CD4-positive, alpha-beta memory T cell (primary cell): ENCODE measurements around the gene RFNG. TPM values are rescaled to one million over a fixed set of nuclear protein-coding genes. Genes with fewer than 3 reads are reported as not detected.
A peak's percentile ranks its signal among the peaks of the same experiment; 100 is the strongest.

Experiments
- CTCF ChIA-PET: fragments of 350-600 bp; sonication (Branson Sonifier 250); formaldehyde crosslinking; loops from one replicate; lab custom pipeline; 2021; ENCODE audit warnings: inconsistent platforms; ENCODE audit not compliant: partially characterized antibody; lab: Charles Lee
- POLR2A ChIA-PET: fragments of 350-600 bp; sonication (Branson Sonifier 250); formaldehyde crosslinking; loops from one replicate; lab custom pipeline; 2021; ENCODE audit not compliant: partially characterized antibody; lab: Charles Lee
- DNase-seq, 5 donors: peaks; one replicate each; pipeline versions ENCODE4 v3.0.0 to v3.0.0-alpha.2; 2020 to 2022; ENCODE audit warnings: mixed read lengths in 1 of 5
- H3K27ac ChIP-seq: one replicate; pipeline ENCODE4 v1.7.0; 2013; ENCODE audit warnings: low read depth, low read length
- H3K27me3 ChIP-seq: 2 replicates; pipeline ENCODE4 v1.7.0; 2013; ENCODE audit warnings: mild to moderate bottlenecking, low read length, moderate library complexity; ENCODE audit not compliant: insufficient read depth
- H3K36me3 ChIP-seq: 2 replicates; pipeline ENCODE4 v1.7.0; 2013; ENCODE audit warnings: mild to moderate bottlenecking, low read length, moderate library complexity; ENCODE audit not compliant: insufficient read depth
- H3K4me1 ChIP-seq: 2 replicates; pipeline ENCODE4 v1.7.0; 2013; ENCODE audit warnings: mild to moderate bottlenecking, low read length, moderate library complexity; ENCODE audit not compliant: insufficient read depth
- H3K4me3 ChIP-seq, 2 donors: one replicate each; pipeline ENCODE4 v1.7.0; 2013; ENCODE audit warnings: low read length in 2 of 2, mild to moderate bottlenecking in 1 of 2
- H3K9me3 ChIP-seq, 2 donors: one replicate each; pipeline ENCODE4 v1.7.0; 2013; ENCODE audit warnings: low read length in 2 of 2, control low read depth in 1 of 2; ENCODE audit not compliant: control insufficient read depth in 1 of 2
- H3K27ac Mint-ChIP-seq, 7 donors: one replicate each; pipeline ENCODE4 v1.8.0; 2020 to 2021; ENCODE audit warnings: mixed read lengths in 7 of 7, mild to moderate bottlenecking in 6 of 7, inconsistent platforms in 3 of 7, moderate library complexity in 3 of 7
- H3K27me3 Mint-ChIP-seq, 2 donors: one replicate each; pipeline ENCODE4 v1.8.0; 2020 to 2021; ENCODE audit warnings: mixed read lengths in 2 of 2
- H3K36me3 Mint-ChIP-seq, 2 donors: one replicate each; pipeline ENCODE4 v1.8.0; 2020 to 2021; ENCODE audit warnings: mixed read lengths in 2 of 2, inconsistent platforms in 1 of 2, mild to moderate bottlenecking in 1 of 2
- H3K4me1 Mint-ChIP-seq, 4 donors: one replicate each; pipeline ENCODE4 v1.8.0; 2020 to 2021; ENCODE audit warnings: mixed read lengths in 4 of 4, mild to moderate bottlenecking in 1 of 4
- H3K4me3 Mint-ChIP-seq, 8 donors: one replicate each; pipeline ENCODE4 v1.8.0; 2020 to 2021; ENCODE audit warnings: mixed read lengths in 8 of 8, mild to moderate bottlenecking in 7 of 8, moderate library complexity in 6 of 8, inconsistent platforms in 3 of 8
- H3K9me3 Mint-ChIP-seq, 8 donors: one replicate each; pipeline ENCODE4 v1.8.0; 2020 to 2021; ENCODE audit warnings: mixed read lengths in 8 of 8, mild to moderate bottlenecking in 5 of 8, inconsistent platforms in 3 of 8, moderate library complexity in 1 of 8
- intact Hi-C: fragments of 100-400 bp; cut with micrococcal nuclease; formaldehyde crosslinking; loops from one replicate; pipeline ENCODE4 v1.15.1; 2023
- polyA plus RNA-seq, 2 donors: library from polyadenylated mRNA; unstranded; fragments of 300-500 nt; fragmentation: Illumina TruSeq; gene quantifications; one replicate each; pipeline ENCODE4 v1.2.3, GENCODE V29; 2021
- total RNA-seq, 2 experiments: library from RNA; stranded (reverse); gene quantifications; one replicate each; pipeline ENCODE4 v1.2.3, GENCODE V29; 2021

The RFNG gene
- total and polyA plus RNA-seq, 4 experiments from 2014 or later = 6.2 to 44.0 (median 22.9) TPM

DNA sequence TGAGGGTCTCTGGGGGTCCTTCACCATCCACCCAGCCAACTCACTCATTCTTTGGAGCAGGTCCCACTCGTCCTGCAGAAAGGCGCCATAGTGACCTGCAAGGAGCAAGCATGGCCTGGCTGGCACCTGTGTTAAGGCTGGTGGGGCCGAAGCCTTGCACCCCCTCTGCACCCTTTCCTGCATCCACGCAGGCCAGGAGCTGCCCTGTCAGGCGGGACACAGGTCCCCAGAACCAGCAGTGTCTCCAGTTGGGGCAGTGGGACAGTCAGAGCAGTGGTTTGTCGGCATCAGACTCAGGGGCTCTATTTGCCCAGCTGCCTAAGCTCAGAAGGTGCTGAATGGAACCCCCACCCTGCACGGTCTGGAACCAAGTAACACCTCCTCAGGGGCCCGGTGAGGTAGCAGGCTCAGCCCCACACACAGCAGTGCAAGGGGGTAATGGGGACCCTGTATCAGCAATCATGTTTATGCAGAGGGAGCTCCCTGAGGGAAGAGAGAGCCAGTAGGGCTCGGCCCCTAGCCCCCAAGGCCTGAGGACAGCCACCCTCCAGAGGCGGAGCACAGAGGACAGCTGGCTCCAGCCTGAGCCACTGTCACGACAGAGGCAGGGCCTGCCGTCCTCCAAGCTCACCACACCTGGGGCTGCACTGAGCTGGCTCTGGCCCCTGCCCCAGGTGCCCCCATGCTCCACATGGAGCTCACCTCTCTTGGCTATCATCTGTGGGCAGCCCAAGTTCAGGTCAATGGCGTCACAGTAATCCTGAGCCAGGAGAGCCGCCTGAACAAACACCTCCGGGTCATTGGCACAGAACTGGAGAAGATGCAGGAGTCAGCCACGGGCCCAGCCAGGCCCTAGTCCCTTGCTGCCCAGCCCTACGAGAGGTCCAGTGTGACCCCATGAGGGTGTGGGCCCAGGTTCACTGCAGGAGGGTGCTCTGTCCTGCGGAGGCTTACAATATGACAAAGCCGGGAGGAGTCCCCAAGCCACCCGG is 12.1 kb upstream of the RFNG start:
- H3K27me3 Mint-ChIP-seq = no peaks in the 10 kb centered on the region
- intact Hi-C loops = loop anchor here (2.0 kb wide), 1 partner anchor 27 kb away; the partner anchor contains the start of gene DCXR
- ChIA-PET POLR2A (interaction anchor here (3.5 to 3.9 kb wide), 2 partner anchors 26 to 43 kb away, joined by 18 to 21 read pairs; partner anchors contain the start of gene DCXR), CTCF (interaction anchor here (0.9 kb wide), 1 partner anchor 26 kb away, joined by 4 read pairs; the partner anchor contains the start of gene DCXR)
- peaks cover 14% of the 10 kb centered on the region for H3K36me3 ChIP-seq
- peaks cover 0 to 12% of the 10 kb centered on the region in 2 donors for H3K36me3 Mint-ChIP-seq
- peak overlapping the region; percentile 63 for H3K27ac ChIP-seq
- peaks cover 0 to 23% (median 12%) of the 10 kb centered on the region in 4 donors for H3K4me1 Mint-ChIP-seq
- peak overlapping the region in 6 of 7 donors; percentile 17 to 70 (median 65) for H3K27ac Mint-ChIP-seq
- peak overlapping the region; percentile 49 to 74 (median 70) for H3K4me3 Mint-ChIP-seq
- H3K9me3 ChIP-seq = no peaks in the 10 kb centered on the region
- H3K9me3 Mint-ChIP-seq = no peaks in the 10 kb centered on the region
- peak in 1 of 5 donors; percentile 31 for DNase-seq
- H3K4me1 ChIP-seq = peaks cover 28% of the 10 kb centered on the region
- H3K4me3 ChIP-seq = no peak overlapping the region
- H3K27me3 ChIP-seq = no peaks in the 10 kb centered on the region

DNA sequence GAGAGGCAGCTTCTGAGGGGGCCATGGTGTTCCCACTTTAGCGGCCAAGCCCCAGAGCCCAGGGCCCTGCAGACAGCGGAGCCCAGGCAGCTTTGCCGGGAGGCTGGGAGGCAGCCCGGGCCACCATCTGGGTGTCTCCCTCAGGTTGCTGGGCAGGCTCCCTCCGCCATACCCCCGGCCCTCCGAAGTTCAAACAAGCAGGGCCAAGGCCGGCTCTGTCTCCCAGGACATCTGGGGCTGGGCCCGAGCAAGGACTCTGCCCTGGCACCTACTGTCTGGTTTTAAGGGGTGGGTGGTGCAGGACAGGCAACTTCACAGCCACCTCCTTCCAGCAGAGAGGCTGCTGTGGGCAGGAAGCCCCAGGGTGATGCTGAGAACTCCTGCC is 11.4 kb upstream of the RFNG start:
- Mint-ChIP-seq H3K36me3 (peaks cover 0 to 15% of the 10 kb centered on the region in 2 donors), H3K9me3 (peaks cover 0 to 1% (median 0%) of the 10 kb centered on the region in 8 donors), H3K4me3 (no peak overlapping the region), H3K27me3 (no peaks in the 10 kb centered on the region), H3K27ac (peak overlapping the region in 1 of 7 donors; percentile 54), H3K4me1 (peaks cover 0 to 23% (median 12%) of the 10 kb centered on the region in 4 donors)
- Histone ChIP-seq H3K4me1 (peaks cover 28% of the 10 kb centered on the region), H3K27me3 (no peaks in the 10 kb centered on the region), H3K36me3 (peaks cover 14% of the 10 kb centered on the region), H3K27ac (no peak overlapping the region), H3K4me3 (no peak overlapping the region), H3K9me3 (no peaks in the 10 kb centered on the region)
- DNase-seq = no peak
- ChIA-PET POLR2A (no interaction called here), CTCF (interaction anchor here (0.9 kb wide), 1 partner anchor 25 kb away, joined by 4 read pairs; the partner anchor contains the start of gene DCXR)
- intact Hi-C loops = no loop called here

DNA sequence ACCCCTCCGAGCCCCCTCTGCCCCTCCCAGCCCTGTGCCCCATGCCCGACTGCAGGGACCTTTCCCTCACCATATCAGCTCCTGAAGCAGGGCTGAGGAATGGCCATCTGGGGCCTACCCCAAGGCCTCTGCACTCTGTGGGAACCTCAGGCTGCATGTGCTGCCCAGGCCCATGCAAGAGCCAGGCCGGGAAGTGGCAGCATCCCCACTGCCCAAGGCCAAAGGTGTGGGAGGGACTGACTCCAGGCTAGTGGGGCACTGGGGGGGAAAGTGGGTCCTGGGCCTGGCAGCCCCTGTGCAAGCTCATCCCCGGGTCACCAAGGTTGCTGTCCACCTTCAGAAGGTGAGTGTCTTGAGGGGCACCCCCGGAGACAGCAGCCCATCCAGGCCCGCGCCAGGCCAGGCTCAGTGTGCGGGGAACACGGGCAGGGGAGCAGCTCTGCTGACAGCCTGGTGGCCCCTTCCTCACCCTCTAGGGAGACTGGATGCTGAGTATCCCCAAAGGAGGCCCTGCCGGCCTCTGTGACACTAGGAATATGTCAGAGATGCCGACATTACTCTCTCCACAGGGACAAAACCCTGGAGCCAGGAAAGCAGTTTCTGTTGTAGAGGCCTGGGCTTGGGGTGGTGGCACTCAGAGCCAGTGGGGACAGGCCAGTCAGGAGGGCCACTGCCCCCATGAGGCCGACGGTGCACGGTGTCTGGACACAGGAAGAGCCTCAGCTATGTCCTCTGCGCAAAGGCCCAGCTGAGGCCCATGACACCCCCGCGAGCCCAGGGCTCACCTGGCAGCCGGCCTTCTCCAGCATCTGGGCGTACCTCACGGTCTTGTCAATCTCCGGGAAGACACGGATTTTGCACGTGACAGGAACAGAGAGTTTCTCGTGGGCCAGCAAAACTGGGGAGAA is 10.7 kb upstream of the RFNG start:
- no peak overlapping the region for H3K4me3 ChIP-seq
- intact Hi-C loops = no loop called here
- CTCF ChIA-PET = no interaction called here
- no peaks in the 10 kb centered on the region for H3K27me3 Mint-ChIP-seq
- no peak for DNase-seq
- peaks cover 0 to 22% (median 12%) of the 10 kb centered on the region in 4 donors for H3K4me1 Mint-ChIP-seq
- POLR2A ChIA-PET = no interaction called here
- H3K27ac Mint-ChIP-seq = peak overlapping the region in 4 of 7 donors; percentile 4 to 54 (median 32)
- H3K27me3 ChIP-seq = no peaks in the 10 kb centered on the region
- H3K36me3 ChIP-seq = peaks cover 14% of the 10 kb centered on the region
- H3K4me3 Mint-ChIP-seq = no peak overlapping the region
- H3K4me1 ChIP-seq = peaks cover 28% of the 10 kb centered on the region
- H3K27ac ChIP-seq = no peak overlapping the region
- peaks cover 0 to 19% of the 10 kb centered on the region in 2 donors for H3K36me3 Mint-ChIP-seq
- H3K9me3 Mint-ChIP-seq = peaks cover 0 to 2% (median 0%) of the 10 kb centered on the region in 8 donors
- no peaks in the 10 kb centered on the region for H3K9me3 ChIP-seq

DNA sequence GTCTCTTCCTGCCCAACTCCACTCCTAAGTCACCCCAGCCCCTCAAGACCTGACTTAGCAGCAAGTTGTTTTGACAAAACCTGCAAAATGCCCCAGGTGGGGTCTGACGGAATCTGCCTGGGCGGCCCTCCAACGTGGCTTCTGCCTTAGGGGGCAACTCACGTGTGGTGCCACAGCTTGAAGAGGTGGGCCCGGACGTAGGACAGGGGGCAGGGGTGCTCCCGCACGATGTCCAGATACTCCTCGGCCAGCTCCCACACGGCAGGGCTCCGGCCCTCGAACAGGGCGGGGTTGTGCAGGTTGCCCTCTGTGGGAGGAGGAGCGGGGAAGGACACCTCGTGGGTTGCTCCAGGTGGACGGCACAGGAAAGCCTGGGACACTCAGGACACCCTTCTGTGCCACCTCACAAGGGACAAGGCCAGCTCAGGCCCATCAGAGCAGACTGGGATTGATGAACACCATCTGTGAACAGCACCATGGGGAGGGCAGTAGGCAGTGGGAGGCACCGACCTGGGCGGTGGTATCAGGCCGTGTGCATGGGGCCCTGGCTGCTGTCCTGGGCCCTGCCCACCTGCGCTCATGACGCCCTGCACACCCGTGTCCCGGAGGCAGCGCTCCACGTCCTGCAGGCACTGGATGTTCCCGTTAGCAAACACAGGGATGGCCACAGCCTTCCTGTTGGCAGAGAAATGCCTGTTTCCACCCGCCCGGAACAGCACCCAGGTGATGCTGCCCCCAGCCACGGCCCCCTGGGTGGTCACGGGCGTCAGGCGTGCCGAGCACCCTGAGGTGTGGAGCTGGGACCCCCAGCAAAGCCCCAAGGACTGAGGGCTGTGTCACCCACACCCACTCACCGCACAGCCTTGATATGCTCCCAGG is 9.7 kb upstream of the RFNG start:
- H3K4me3 ChIP-seq = no peak overlapping the region
- Mint-ChIP-seq H3K9me3 (peaks cover 0 to 2% (median 0%) of the 10 kb centered on the region in 8 donors), H3K4me3 (no peak overlapping the region), H3K27ac (no peak overlapping the region), H3K4me1 (peaks cover 0 to 14% (median 8%) of the 10 kb centered on the region in 4 donors), H3K27me3 (no peaks in the 10 kb centered on the region), H3K36me3 (peaks cover 0 to 24% of the 10 kb centered on the region in 2 donors)
- no peaks in the 10 kb centered on the region for H3K27me3 ChIP-seq
- POLR2A ChIA-PET = interaction anchor here (1.4 to 1.8 kb wide), 2 partner anchors 24 to 25 kb away, joined by 3 to 5 read pairs; partner anchors contain the start of gene DCXR
- H3K4me1 ChIP-seq = peaks cover 22% of the 10 kb centered on the region
- intact Hi-C loops = no loop called here
- DNase-seq = no peak
- H3K27ac ChIP-seq = no peak overlapping the region
- H3K9me3 ChIP-seq = no peaks in the 10 kb centered on the region
- CTCF ChIA-PET = no interaction called here
- peaks cover 17% of the 10 kb centered on the region for H3K36me3 ChIP-seq

DNA sequence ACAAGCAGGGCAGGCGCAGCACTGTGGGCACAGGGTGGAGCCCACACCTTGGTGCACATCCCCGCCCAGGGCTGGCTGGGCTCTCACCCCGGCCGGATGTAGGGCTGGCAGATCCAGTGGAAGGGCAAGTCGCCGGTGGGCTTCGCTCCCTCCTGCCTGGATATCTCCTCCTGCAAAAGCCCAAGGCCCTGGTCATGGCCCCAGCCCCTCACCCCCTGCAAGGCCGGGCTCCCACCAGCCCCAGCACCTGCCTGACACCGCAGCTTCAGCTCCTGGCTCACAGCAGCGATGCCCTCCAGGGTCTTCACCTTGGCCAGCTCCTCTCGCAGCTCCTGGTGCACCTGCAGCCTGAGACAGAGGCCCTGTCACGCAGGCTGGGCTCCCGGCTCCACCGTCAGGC is 9.0 kb upstream of the RFNG start:
- no peak overlapping the region for H3K27ac Mint-ChIP-seq
- H3K4me1 Mint-ChIP-seq = peaks cover 0 to 10% (median 5%) of the 10 kb centered on the region in 4 donors
- intact Hi-C loops = no loop called here
- H3K4me3 ChIP-seq = no peak overlapping the region
- no peak for DNase-seq
- no peaks in the 10 kb centered on the region for H3K9me3 ChIP-seq
- H3K36me3 Mint-ChIP-seq = peaks cover 0 to 31% of the 10 kb centered on the region in 2 donors
- H3K36me3 ChIP-seq = peaks cover 23% of the 10 kb centered on the region
- no peak overlapping the region for H3K4me3 Mint-ChIP-seq
- no peak overlapping the region for H3K27ac ChIP-seq
- no peaks in the 10 kb centered on the region for H3K27me3 Mint-ChIP-seq
- ChIA-PET POLR2A (interaction anchor here (1.4 to 1.8 kb wide), 2 partner anchors 23 to 24 kb away, joined by 3 to 5 read pairs; partner anchors contain the start of gene DCXR), CTCF (interaction anchor here (1.4 to 1.5 kb wide), 2 partner anchors 23 to 30 kb away, joined by 3 to 5 read pairs; partner anchors contain the start of gene DCXR)
- no peaks in the 10 kb centered on the region for H3K27me3 ChIP-seq
- H3K9me3 Mint-ChIP-seq = peaks cover 0 to 2% (median 0%) of the 10 kb centered on the region in 8 donors
- H3K4me1 ChIP-seq = peaks cover 18% of the 10 kb centered on the region

DNA sequence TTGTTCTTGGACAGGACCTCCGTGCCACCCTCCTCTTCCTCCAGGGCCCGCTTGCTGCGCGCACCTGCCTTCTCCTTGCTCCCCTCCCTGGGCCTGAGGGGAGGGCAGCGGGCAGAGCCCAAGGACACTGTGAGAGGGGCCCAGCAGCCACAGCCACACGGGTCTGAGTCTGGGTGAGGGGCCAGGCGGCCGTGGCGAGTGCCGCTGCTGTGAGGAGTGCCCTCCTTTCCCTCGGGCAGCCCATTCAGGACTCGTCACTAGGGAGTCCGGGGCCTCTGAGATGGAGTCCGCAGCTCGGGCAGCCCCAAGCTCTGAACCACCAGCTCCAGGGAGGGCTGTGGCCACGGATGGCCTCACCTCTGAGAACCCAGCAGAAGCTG is 8.4 kb upstream of the RFNG start:
- DNase-seq = peak in 1 of 5 donors; percentile 21
- H3K27ac ChIP-seq = no peak overlapping the region
- Mint-ChIP-seq H3K36me3 (peaks cover 0 to 35% of the 10 kb centered on the region in 2 donors), H3K9me3 (peaks cover 0 to 2% (median 0%) of the 10 kb centered on the region in 8 donors), H3K27ac (no peak overlapping the region), H3K4me3 (peak overlapping the region in 1 of 8 donors; percentile 64), H3K27me3 (no peaks in the 10 kb centered on the region), H3K4me1 (peaks cover 0 to 10% (median 5%) of the 10 kb centered on the region in 4 donors)
- no peaks in the 10 kb centered on the region for H3K27me3 ChIP-seq
- H3K36me3 ChIP-seq = peaks cover 27% of the 10 kb centered on the region
- POLR2A ChIA-PET = interaction anchor here (1.4 to 1.8 kb wide), 2 partner anchors 23 to 24 kb away, joined by 3 to 5 read pairs; partner anchors contain the start of gene DCXR
- intact Hi-C loops = no loop called here
- no peak overlapping the region for H3K4me3 ChIP-seq
- H3K4me1 ChIP-seq = peaks cover 16% of the 10 kb centered on the region
- no peaks in the 10 kb centered on the region for H3K9me3 ChIP-seq
- CTCF ChIA-PET = interaction anchor here (1.4 to 1.5 kb wide), 2 partner anchors 22 to 29 kb away, joined by 3 to 5 read pairs; partner anchors contain the start of gene DCXR
